Hematopoietic multipotent progenitor cell treated with erythropoietin and hydrocortisone succinate and interleukin-3 and kit ligand, for 4 days (in vitro differentiated cells): Measurements from ENCODE around the gene NR3C1.

Experiments used
- DNase-seq: peaks from one replicate; pipeline ENCODE4 v3.0.0-alpha.2; 2015

NR3C1 gene

DNA sequence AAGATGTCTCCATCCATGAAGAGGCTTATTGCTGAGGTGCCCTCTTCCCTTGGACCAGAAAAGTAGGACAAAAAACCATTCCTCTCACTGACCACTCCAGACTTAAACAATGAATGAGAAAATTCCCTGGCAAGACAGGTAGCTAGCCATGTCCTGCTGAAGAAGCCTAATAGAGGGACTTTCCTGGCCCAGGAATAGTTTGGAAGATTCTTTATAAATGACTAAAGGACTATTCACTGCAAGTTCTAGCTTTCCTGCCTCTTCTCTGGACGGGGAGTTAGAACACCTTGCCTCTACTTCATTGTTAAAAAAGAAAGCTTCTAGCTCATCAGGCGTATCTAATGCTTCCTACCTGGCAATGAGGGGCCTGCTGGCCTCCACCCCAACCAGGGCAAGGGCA, 153.6 kb downstream of the NR3C1 start:
- no peak for DNase-seq

GRCh38 chr5:143248822-143249579, 154.5 kb downstream of the NR3C1 start:
- peak; percentile 52 for DNase-seq

DNA sequence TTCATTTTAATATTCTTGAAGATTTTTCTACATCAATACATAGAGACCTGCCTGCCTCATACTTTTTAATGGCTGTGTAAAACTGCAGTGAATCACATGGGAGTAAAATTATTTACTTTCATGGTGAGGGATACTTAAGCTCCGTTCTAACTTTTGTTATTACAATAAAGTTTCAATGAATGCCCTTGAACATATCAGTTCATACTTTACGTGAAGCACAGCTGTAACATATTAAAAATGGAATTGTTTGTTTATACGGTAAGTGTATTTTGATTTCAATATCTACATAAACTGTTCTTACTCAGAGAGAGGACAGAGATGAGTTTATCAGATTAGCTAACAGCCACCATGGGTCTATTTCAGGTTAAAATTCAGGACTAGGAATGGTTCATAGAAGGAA, 155.1 kb downstream of the NR3C1 start:
- DNase-seq = no peak

- DNase-seq = no peak
Measured at GRCh38 chr5:143247134-143247815, 156.2 kb downstream of the NR3C1 start.

GRCh38 chr5:143245929-143246561, 157.4 kb downstream of the NR3C1 start:
- DNase-seq = no peak

DNA sequence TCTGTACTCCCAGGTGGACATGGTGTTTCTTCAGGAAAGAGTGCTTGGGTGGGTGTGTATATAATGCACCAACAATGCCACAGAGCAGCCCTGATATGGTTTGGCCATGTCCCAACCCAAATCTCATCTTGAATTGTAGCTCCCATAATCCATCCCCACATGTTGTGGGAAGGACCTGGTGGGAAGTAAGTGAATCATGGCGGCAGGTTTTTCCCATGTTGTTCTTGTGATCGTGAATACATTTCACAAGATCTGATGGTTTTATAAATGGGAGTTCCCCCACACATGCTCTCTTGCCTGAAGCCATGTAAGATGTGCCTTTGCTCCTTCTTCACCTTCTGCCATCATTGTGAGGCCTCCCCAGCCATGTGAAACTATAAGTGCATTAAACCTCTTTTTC, 158.5 kb downstream of the NR3C1 start:
- DNase-seq = no peak

GRCh38 chr5:143244000-143244736, 159.3 kb downstream of the NR3C1 start:
- DNase-seq = no peak

DNA sequence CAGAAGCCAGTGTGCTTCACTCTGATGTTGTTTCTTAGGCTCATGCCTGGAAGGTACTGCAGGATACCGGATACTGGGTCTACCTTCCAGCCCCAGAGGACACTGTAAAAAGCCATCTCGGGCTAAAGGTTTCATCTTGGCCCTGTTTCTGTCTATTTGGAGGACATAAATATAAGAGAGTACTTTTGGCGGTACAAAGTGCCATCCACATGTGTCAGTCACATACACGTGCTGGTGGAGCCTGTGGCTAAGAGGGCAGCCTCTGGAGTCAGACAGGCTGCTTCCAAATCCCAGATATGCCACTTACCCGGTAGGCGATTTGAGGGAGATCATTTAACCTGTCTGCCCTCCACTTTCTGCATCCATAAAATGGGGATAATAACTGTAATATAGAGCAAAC, 160.4 kb downstream of the NR3C1 start:
- no peak for DNase-seq

GRCh38 chr5:143241892-143242291, 161.6 kb downstream of the NR3C1 start:
- DNase-seq = no peak

DNA sequence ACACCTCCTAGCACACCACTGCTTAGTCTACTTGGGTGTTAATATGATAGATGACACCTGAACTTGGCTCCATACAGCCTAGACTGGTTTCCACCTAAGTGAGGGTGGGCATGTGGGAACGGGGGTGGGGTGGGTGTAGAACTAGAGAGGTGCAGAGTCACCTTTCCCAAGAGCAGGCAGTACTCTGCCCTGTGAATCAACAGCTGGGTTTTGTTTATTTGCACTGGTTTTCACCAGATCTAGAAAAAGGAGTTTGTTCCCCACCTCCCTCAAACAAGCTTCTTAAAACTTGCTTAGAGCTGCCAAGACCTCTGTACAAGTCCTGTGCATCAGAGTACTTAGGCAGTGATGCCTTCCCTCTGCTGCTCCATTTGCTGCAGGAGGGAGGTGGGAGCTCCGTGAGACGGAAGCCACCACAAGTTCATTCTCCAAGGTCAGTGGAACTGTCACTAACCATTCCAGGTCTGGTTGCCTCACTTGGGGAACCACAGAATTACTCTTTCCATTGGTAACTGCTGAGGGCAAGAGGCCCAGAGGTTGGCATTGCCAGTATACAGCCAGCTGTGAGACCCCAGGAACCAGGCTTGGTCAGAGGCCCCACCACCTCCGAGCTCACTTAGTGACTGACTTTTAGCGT, 163.5 kb downstream of the NR3C1 start:
- DNase-seq = no peak

GRCh38 chr5:143238620-143239019, 164.9 kb downstream of the NR3C1 start:
- no peak for DNase-seq

- DNase-seq = no peak
Measured at GRCh38 chr5:143237664-143238063, 165.8 kb downstream of the NR3C1 start.

DNA sequence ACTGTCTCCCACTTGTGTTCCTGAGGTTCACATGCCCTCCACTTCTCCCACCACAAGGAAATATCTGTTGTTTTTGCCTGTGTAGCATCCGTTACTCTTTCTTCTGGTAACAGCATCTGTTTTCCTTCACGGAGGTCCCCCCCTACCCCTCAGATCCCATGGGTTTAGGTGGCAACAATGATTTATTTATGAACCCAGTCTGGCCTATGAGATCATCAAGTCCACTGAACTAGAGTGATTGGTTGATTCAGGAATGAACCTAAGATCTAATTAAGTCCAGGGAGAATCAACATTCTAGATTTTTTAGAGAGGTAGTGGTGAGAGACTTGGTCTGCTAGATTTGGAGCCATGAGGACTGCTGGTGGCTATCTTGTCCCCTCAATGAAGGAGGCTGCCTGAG, 166.8 kb downstream of the NR3C1 start:
- no peak for DNase-seq

- no peak for DNase-seq
Measured at GRCh38 chr5:143235423-143235822, 168.1 kb downstream of the NR3C1 start.

- DNase-seq = no peak
Measured at GRCh38 chr5:143234162-143234842, 169.2 kb downstream of the NR3C1 start.

DNA sequence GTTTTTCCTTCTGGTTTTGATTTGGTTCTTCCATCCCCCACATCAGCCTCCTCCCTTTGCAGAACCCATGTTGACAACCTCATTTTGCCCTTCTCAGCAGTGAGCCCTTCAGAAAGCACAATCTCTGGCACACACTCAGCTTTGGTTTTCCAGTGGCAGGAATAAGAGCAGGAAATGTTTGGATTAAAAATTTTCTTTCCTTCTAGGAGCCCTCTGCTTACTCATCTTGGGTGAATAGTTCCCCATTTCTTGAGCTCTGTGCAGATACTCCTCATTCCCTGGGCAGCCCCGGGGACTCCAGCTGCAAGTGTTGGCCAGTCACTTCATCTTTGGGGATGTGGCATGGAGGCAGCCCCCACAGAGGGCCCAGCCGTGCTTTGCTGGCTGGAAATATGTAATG, 170.5 kb downstream of the NR3C1 start:
- DNase-seq = no peak

DNA sequence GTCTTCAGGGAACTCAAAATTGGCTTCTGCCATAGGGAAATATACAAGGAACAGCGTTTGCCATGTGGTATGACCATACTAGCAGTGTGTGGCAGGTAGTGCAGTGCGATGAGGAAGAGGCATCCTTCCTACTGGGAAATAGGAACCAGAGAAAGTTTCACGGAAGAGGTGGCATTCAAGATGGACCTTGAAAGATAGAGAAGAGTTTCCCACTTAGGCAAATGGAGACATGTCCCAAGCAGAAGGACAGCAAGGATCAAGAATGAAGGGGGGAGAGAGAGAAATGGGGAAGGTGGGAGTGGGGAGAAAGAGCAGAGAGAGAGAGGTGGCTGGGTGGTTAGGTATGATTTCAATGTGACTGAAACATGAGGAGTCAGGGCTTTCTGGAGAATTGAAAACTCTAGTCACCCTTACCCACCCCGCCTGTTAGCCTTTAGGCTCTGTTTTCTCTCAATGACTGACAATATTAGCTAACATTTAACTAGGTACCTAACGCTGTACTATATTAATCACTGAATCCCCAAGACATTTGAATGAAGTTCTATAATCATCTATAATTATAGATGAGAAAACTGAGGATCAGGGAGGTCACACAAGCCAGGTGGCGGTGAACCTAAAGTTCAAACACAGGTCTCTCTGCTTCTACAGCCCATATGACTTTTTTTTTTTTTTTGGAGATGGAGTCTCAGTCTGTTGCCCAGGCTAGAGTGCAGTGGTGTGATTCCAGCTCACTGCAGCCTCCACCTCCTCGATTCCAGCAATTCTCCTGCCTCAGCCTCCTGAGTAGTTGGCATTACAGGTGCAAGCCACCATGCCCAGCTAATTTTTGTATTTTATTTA, 171.3 kb downstream of the NR3C1 start:
- no peak for DNase-seq

GRCh38 chr5:143231416-143231815, 172.1 kb downstream of the NR3C1 start:
- DNase-seq = no peak

DNA sequence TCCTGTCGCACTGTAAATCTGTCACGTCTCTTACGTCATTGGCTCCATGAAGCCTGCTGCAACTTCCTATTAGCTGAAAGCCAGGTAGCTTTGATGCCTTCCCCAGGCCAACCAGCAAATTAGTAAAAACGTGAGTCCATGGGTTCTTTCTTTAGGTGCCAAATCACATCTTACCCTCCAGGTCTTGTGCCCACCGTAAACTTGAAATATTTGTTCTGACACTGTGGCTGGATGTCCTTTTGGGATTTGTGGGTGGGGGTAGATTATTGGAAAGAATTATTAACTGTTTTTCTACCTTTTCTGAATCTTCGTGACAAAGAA, 172.8 kb downstream of the NR3C1 start:
- no peak for DNase-seq

- no peak for DNase-seq
Measured at GRCh38 chr5:143229896-143230675, 173.4 kb downstream of the NR3C1 start.

GRCh38 chr5:143229426-143229895, 174.0 kb downstream of the NR3C1 start:
- no peak for DNase-seq
